ENCODE measurements around the gene SLC7A1. TPM values are rescaled to one million over a fixed set of nuclear protein-coding genes. Genes with fewer than 3 reads are reported as not detected.
A peak's percentile ranks its signal among the peaks of the same experiment; 100 is the strongest.

The SLC7A1 gene
- total RNA-seq, 4 donors from 2014 or later = 26.8 to 44.2 (median 37.5) TPM

GRCh38 chr13:29577136-29578051, 18.1 kb downstream of the SLC7A1 start:
- DNase-seq = no peak
- TF ChIP-seq, protein P1, sequence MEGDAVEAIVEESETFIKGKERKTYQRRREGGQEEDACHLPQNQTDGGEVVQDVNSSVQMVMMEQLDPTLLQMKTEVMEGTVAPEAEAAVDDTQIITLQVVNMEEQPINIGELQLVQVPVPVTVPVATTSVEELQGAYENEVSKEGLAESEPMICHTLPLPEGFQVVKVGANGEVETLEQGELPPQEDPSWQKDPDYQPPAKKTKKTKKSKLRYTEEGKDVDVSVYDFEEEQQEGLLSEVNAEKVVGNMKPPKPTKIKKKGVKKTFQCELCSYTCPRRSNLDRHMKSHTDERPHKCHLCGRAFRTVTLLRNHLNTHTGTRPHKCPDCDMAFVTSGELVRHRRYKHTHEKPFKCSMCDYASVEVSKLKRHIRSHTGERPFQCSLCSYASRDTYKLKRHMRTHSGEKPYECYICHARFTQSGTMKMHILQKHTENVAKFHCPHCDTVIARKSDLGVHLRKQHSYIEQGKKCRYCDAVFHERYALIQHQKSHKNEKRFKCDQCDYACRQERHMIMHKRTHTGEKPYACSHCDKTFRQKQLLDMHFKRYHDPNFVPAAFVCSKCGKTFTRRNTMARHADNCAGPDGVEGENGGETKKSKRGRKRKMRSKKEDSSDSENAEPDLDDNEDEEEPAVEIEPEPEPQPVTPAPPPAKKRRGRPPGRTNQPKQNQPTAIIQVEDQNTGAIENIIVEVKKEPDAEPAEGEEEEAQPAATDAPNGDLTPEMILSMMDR (IDR thresholded peaks at IDR 0.05) = no peak
- no peak for TF ChIP-seq POLR2A (IDR thresholded peaks at IDR 0.05)
- Histone ChIP-seq H3K9me3 (no peaks in the 10 kb centered on the region), H3K4me1 (peaks cover 0 to 34% (median 0%) of the 10 kb centered on the region in 4 donors), H3K27me3 (no peaks in the 10 kb centered on the region), H3K36me3 (no peaks in the 10 kb centered on the region), H3K4me3 (no peak overlapping the region), H3K27ac (no peak overlapping the region)

- Histone ChIP-seq H3K27ac (no peak overlapping the region), H3K27me3 (no peaks in the 10 kb centered on the region), H3K4me3 (no peak overlapping the region), H3K36me3 (no peaks in the 10 kb centered on the region), H3K4me1 (peaks cover 0 to 32% (median 0%) of the 10 kb centered on the region in 4 donors), H3K9me3 (no peaks in the 10 kb centered on the region)
- no peak for TF ChIP-seq POLR2A (IDR thresholded peaks at IDR 0.05)
- TF ChIP-seq, protein P1 (IDR thresholded peaks at IDR 0.05) = no peak
- DNase-seq = no peak
Measured at GRCh38 chr13:29576581-29576980, 18.9 kb downstream of the SLC7A1 start.

- no peak for DNase-seq
- Histone ChIP-seq H3K27me3 (no peaks in the 10 kb centered on the region), H3K4me1 (peaks cover 0 to 27% (median 0%) of the 10 kb centered on the region in 4 donors), H3K4me3 (no peak overlapping the region), H3K36me3 (no peaks in the 10 kb centered on the region), H3K27ac (no peak overlapping the region), H3K9me3 (no peaks in the 10 kb centered on the region)
- no peak for TF ChIP-seq POLR2A (IDR thresholded peaks at IDR 0.05)
Measured at GRCh38 chr13:29575098-29575497, 20.4 kb downstream of the SLC7A1 start.

- TF ChIP-seq, protein P1 (IDR thresholded peaks at IDR 0.05) = peak in 1 of 6 experiments; percentile 12
- TF ChIP-seq POLR2A (IDR thresholded peaks at IDR 0.05) = peak in 1 of 2 donors; percentile 30
- peak overlapping the region in 3 of 4 donors; percentile 25 to 75 (median 66) for H3K27ac ChIP-seq
Measured at GRCh38 chr13:29573190-29573589, 22.3 kb downstream of the SLC7A1 start.

GRCh38 chr13:29572575-29572974, 22.9 kb downstream of the SLC7A1 start:
- DNase-seq = peak in 2 of 3 donors; percentile 62 to 67
- Histone ChIP-seq H3K27me3 (no peaks in the 10 kb centered on the region), H3K9me3 (no peaks in the 10 kb centered on the region), H3K27ac (peak overlapping the region in 3 of 4 donors; percentile 4 to 75 (median 66)), H3K4me3 (no peak overlapping the region), H3K4me1 (peaks cover 0 to 33% (median 0%) of the 10 kb centered on the region in 4 donors), H3K36me3 (no peaks in the 10 kb centered on the region)
- TF ChIP-seq, protein P1 (IDR thresholded peaks at IDR 0.05) = no peak
- no peak for TF ChIP-seq POLR2A (IDR thresholded peaks at IDR 0.05)

More at GRCh38 chr13:29573190-29573589, 22.3 kb downstream of the SLC7A1 start:
- Histone ChIP-seq H3K36me3 (no peaks in the 10 kb centered on the region), H3K9me3 (no peaks in the 10 kb centered on the region), H3K4me3 (no peak overlapping the region), H3K27me3 (no peaks in the 10 kb centered on the region), H3K4me1 (peaks cover 0 to 33% (median 0%) of the 10 kb centered on the region in 4 donors)
- DNase-seq = peak in 2 of 3 donors; percentile 78 to 82
